WTC11 (cell line): Measurements from ENCODE around the gene RACGAP1.

Experiments
- CTCF ChIP-seq: fragments of 200-600 bp; IDR thresholded peaks from 2 replicates; pipeline ENCODE4 v1.8.0; 2022; ENCODE audit warnings: antibody characterized with exemption
- FOXK1 ChIP-seq: sonication (generic); formaldehyde crosslinking; IDR thresholded peaks from 2 replicates; pipeline ENCODE4 v1.8.0; 2022; ENCODE audit warnings: mild to moderate bottlenecking, moderate library complexity, missing genetic modification reagents
- MXD4 ChIP-seq: fragments of 250-450 bp; sonication (Bioruptor Pico); IDR thresholded peaks from 2 replicates; pipeline ENCODE4 v1.8.0; 2021; ENCODE audit warnings: mild to moderate bottlenecking, moderate library complexity, borderline replicate concordance
- NR1H2 ChIP-seq: sonication (generic); formaldehyde crosslinking; IDR thresholded peaks from 2 replicates; pipeline ENCODE4 v1.9.0; 2021; ENCODE audit warnings: mild to moderate bottlenecking, moderate library complexity, missing genetic modification reagents
- SP1 ChIP-seq: sonication (generic); formaldehyde crosslinking; conservative IDR thresholded peaks from 2 replicates; pipeline ENCODE4 v1.8.1; 2022; ENCODE audit warnings: missing genetic modification reagents

- no peak for TF ChIP-seq CTCF
- TF ChIP-seq MXD4 (CRISPR knock-in tag): no peak
- TF ChIP-seq NR1H2 (CRISPR knock-in tag): no peak
- TF ChIP-seq FOXK1: no peak
- no peak for TF ChIP-seq SP1
Measured at GRCh38 chr12:49942921-49943624, 82.2 kb downstream of the RACGAP1 start.
